HG03159 (cell line): Measurements from ENCODE around the gene ZNF354B.
"Not testable (repeated sequence)": the region's sequence is repeated elsewhere in the genome, so short reads cannot be mapped to it uniquely, and the experiment has no call there.

Source experiments
- ATAC-seq: cut with Tn5 transposase; IDR thresholded peaks from one replicate; pipeline ENCODE4 v1.9.1; 2021; ENCODE audit warnings: mild to moderate bottlenecking, moderate library complexity; ENCODE audit not compliant: unreplicated experiment

ZNF354B gene

DNA sequence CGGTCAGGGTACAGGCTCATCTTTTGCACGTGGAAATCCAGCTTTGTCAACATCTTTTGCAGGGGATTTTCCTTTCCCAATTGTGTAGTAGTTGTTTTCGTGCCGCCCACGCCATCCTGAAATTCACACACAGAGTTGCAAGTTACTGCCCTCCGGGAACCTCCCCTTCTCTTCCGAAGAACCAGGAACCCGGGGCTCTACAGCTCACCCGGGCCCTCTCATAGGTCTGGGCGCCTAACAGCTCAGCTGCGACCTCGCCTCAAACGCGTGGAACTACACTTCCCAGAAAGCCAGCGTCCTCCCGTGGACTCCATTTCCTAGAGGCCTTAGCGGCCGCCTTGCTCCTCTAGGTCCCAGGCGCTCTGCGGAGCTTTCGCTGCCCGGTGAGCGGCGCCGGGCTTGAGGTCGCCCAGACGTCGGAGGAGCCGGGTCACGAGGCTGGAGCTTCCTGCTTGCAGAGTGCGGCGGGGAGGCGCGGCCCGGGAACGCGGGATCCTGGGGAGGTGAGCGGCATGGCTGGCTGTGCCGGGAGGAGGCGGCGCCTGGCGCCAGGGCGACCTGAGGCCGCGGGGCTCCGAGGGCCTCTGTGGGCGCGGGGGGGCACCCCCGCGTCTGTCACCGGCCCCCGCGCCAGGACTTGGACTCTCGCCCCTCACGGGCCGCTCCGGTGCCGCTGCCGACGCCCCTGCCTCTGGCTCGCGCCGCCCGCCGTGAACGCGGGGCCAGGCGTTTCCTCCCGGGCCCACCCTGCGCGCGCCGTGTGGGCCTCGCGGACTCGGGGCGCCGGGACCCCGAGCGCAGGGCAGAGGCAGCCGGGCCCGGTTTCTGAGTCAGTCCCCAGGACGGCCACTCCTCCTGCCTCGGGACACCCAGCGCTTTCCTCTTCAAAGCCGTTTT is at the start of gene ZNF354B:
Gene ZNF354B (plus strand): TSS at position 329 of the 897 bp plus-strand sequence. CDS start 1,095 bp downstream, outside the sequence.
- ATAC-seq, result peak; percentile 99

DNA sequence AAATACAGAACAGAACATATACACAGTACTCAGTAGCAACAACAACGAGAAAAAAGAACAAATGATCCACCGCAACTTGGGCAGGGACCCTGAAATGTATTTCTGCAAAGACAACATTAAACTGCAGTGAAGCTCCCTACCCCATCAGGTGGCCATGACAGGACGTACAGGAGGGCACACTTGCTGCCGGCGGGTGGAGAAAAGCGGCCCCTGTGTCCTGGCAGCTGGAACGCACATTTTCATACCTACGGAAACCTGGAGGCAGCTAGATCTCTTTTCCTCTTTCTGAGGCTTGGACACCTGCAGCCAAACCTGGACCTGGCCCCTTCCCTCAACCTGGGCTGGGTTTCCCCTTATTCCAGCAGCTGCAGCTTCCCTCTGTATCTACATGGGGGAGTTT is 42.2 kb upstream of the ZNF354B start:
- no peak for ATAC-seq

DNA sequence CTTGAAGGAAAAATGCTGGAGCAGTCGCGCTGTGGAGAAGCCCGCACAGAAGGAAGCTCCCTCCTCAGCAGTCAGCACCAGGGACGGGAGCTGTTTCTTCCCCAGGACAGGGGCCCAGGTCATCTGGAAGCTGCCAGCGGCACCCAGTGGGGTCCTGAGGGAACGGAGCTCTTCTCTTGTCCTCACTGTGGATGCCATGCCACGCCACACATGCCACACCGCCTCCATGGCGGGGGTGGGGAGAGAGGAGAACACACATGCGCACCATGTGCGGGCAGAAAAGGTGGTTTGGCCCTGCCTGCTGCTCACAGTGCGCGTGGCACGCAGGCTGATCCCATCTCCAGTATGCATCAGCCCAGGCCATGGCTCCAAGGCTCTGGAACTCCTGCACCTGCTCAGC is 41.7 kb upstream of the ZNF354B start:
- ATAC-seq, result no peak

DNA sequence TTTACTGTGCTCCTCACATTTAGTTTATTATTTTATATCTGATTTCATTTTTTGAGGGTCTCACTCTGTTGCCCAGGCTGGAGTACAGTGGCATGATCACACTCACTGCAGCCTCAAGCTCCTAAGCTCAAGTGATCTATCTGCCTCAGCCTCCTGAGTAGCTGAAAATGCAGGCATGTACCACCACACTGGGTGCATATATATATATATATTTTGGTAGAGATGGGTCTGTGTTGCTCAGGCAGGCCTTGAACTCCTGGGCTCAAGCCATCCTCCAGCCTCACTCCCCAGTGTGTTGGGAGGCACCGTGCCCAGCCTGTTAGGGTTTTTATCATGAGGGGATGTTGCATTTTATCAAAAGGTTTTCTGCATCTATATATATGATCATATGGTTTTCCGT is 39.8 kb upstream of the ZNF354B start:
- ATAC-seq, result no peak

DNA sequence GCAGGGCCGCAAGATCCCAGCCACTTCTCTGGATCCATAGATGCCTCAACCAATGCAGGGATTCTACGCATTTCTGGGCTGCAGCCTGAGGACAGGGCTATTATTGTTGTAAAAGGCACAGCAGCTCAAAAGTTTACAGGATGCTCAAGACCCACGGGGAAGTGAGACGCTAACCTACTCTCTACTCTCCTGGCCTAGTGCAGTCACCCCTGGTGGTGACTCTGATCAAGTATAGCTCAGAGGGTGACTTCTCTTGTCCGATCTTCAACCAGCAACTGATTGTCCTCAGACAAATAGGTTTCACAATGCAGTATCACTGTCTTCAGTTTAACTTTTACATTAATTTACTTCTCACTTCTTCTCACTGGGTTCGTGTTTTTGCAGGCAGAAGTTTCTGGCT is 34.3 kb upstream of the ZNF354B start:
- ATAC-seq, result no peak

DNA sequence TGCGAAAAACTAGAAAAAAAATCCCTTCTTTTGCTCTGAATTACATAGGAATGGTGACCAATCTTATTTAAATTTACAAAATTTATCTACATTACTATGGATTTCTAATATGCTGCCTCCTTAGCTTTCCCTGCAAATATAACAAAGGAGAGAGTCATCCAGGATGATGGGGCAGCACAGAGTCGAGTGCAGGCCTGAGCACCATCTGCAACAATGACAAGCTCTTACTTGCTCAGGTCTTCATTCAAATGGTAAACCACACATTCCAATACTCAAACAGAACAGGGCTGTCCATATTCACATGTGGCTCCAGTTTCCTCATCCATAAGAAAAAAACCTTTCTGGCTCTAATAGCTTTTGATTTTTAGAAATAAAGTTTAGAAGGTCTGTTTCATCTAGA is 33.5 kb upstream of the ZNF354B start:
- ATAC-seq, result no peak

DNA sequence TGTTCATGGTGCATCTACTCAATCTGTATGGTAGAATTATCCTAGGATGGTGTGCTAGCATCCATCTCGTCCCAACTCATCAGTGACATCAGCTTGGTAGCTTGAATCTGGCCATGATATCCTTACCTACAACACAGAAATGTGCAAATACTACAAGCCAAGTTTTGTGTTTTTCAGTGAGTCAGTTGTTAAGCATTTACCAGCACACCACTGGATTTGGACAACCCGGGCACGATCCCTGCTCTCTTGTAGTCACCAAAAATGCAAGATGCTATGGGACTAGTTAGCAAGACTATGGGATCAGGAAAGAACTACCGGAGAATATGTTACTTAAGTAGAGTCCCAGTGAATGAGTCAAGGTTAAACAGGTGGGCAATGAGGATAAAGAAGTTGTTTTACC is 32.1 kb upstream of the ZNF354B start:
- ATAC-seq, result no peak

DNA sequence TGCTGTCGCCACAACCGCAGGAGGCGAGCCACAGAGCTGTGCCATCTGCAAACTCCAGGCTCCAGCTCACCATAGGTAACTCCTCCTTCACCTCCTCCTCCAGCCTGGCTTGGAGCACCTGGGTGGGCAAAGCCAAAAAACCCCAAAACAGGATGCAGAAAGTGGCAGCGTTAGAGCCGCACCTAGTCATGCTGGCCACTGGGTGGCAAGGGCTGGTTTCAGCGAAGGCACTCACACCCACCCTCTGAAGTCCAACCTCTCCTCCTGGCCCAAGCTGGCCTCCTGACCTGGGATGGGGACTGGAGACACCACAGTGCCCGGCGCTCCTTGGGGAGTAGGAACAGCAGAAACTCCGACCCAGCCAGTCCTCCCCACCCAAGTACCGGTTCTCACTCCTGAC is 28.7 kb upstream of the ZNF354B start:
- ATAC-seq, result no peak

DNA sequence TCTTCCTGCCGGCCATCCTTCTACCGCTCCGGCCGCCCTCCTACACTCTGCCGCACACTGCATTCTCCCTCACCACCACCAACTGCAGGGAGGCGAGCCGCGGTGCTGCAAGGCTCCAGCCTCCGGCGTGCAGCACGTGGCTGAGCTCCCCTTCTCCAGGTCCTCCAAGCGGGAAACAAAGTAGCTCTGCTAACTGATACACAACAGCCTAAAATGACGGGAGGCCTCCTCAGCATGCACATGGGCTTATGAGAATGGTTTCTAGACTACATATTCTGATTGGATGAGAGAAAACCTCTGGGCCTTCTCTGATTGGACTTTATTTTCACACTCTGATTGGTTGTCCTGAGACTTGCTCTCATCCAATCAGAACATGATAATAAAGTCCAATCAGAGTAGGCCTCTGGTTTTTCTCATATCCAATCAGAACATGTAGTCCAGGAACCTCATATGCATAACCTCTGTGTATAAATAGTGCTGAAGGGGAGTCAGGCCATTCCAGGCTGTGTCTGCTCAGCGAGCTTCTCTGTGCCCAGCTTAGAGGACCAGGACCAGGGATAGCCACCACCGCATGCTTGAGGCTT is 27.0 kb upstream of the ZNF354B start:
- no peak for ATAC-seq

DNA sequence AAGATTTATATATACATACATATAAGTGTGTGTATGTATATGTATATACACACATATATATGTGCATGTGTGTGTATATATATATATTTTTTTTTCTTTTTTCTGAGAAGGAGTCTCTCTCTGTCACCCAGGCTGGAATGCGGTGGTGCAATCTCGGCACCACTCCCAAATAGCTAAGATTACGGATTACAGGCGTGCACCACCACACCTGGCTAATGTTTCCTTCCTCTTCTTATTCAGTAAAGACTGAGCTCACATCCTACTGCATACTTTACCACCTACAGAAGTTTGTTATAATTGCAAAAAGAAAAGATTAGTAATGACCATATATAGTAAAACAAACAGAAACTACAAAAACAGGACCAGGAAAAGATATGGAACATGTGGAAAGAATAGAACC is 23.1 kb upstream of the ZNF354B start:
- no peak for ATAC-seq

DNA sequence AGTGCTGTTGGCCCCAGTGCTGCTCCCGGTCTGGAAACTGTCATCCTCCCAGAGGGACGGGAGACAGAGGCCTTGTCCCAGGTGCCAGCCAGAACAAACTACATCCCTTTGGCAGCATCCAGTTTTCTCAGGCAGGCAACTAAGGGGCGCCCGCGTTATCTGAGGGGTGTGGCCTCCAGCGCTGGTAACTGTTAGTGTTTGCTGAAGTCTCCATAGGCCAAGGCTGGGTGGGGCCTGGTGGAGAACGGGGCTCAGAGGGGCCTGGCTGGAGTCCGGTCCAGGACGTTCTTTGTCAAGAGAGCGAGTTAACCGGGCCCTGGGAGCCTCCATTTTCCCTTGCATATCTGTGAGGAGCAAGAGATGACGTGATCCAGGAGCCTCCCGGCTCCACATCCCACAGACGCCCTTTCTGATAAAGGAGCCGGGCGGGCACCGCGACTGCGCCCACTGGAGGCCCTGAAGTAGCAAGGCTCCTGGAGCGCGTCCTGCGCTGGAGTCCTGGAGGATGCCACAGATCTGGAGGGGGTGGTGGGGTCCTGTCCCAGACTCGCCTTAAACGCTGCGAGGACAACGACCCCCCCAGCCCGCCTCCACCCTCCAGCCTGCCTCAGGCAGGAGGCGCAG is 20.9 kb upstream of the ZNF354B start:
- ATAC-seq, result not testable (repeated sequence)

DNA sequence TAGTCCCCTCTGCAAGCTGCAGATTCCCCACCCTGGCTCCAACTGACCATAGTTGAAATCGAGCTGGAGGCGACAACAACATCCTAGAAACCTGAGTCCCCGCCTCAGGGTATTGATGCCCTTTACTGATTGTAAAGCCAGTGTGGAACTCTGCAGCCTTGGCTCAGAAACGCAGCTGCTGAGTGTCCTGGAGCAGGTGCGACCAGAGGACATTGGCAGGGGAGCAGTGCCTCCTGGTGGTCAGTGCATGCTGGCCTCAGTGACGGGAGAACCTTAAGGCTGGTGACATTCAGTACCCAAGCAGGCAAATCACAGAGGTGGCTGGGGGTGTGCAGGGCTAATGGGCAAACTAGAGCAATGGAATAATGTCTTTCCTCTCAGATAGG is 20.4 kb upstream of the ZNF354B start:
- no peak for ATAC-seq

DNA sequence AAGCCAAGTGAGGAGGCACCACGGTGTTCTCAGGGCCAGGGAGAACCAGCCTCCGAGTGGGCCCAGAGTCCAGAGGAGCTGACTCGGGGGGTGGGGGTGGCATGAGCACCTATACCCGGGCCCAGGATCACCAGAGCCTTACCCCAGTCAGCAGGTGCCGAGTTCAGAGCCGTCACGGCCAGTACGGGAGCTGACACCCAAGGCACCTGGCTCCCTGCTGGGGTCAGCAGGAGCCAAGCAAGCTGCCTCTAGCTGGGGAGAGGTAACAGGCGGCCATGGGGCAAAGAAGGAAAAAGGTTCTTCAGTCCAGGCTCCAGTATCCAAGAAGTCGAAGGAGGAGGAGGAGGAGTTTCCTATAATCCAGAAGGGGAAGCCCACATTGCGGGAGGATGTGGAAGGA is 19.4 kb upstream of the ZNF354B start:
- ATAC-seq, result not testable (repeated sequence)

DNA sequence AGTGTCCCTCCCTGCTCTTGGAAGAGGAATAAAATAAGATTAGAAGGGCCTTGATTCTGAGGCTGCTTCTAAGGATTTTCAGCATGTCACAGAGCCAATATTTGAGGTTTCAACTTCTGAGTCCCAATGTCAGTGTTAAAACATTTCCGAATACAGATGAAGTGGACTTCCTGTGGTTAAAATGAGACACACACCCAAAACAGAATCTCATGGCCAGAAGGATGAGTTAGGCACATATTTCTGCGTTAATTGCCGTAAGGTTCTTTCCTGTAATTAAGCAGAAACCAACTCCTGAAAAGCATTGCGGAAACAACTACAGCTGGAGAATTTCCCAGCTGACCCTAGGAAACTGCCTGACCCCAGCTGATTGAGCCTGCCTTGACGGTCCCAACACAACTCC is 10.4 kb upstream of the ZNF354B start:
- no peak for ATAC-seq

DNA sequence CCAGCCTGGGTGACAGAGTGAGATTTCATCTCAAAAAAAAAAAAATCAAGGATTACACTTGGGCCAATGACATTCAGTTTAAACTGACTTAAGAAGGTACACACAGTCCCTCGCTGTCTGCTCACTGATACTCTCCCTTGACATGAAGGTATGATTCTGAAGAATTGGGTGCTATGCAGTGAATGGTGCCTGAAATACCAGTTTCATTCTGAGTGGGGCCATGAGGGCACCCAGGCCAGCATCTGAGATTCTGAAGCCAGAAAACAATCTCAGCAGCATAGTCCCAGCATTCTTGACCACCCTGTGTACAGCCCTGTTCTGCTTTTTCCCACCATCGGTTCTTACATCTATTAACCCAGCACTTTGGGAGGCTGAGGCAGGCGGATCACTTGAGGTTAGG is 7.8 kb upstream of the ZNF354B start:
- no peak for ATAC-seq

DNA sequence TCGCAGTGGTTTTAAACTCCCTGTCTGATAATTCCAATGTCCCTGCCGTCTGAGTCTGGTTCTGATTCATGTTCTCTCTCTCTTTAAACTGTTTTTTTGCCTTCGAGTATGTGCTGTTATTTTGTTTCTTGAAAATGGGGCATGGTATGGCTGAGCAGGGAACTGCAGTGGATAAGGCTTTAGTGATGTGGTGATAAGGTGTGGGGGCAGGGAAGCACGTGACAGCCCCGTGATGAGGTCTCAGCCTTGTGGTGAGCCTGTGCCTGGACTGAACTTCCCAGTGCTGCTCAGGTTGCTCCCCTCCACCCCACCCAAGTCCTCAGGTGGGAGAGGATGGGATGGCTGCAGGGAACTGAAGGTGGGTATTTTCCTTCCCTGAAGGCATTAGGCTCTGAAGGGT is 5.5 kb upstream of the ZNF354B start:
- no peak for ATAC-seq

DNA sequence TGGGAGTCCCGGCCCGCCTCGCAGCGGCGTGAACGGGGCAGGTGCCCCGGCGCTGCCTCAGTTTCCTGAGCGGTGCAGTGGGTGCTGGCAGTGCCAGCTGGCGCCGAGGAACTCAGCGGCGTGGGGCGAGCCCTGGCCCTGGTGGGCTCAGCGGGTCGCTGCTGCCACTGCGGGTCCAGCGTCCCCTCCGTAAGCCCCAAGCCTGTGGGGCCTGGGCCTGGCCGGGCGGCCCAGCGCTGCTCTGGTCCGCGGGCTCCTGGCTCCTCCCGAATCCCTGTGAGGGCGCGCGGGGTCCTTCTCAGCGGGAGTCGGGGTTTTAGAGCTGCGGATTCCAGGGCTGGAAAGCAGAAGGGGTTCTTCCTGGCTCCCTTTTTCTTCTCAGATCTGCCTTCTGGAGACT is 862 bp downstream of the ZNF354B start:
- not testable (repeated sequence) for ATAC-seq

DNA sequence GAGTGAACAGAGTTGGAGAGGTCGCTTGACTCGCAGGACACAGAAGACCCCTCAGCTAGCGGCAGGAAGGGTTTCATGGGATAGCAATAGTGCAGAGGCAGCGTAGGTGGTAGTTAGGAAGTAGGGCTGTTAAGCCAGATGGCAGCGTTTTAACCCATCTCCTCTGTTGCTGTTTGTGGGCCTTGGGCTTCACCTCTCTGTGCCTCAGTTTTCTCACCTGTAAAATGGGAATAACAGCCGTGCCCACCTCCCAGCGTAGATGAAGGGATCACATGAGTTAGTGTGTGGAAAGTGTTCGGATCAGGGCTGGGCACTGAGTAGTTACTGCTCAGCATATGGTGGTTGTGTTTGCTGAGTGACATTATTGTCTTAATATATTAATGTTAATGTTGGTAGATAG is 1.9 kb downstream of the ZNF354B start:
- ATAC-seq, result no peak

DNA sequence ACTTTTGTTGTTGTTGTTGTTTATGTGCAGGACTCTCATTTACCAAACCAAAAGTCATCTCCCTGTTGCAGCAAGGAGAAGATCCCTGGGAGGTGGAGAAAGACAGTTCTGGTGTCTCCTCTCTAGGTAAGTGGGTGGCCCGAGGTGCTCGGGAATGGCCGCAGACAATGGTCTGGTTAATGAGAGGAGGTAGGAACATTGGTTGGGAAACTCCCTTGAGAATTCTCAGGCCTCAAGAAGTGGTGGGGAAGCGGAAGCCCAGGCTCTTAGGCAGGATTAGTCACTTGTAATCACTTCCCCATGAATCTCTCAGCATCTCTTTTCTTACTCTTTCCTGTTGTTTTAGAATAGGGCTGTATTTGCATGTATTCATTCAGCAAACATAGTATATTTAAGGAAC is 7.2 kb downstream of the ZNF354B start:
- ATAC-seq, result no peak

DNA sequence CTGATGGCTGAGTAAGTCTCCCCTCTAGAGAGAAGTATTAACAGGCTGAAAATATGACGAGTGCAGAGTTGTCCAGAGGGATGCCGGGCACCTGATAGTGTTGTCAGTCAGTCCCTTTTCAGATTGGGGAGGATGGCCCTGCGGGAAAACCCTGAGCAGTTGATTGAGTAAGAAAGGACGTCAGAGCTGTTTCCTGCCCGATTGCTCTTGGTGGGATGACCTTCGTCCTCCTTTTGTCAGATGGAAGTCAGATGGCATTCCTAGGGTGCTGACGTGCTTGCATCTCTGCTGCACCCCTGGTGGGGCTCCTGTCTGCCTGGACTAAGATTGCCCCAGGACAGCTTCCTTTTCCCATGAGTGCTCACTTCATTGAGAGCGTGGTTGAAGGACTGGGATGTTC is 9.8 kb downstream of the ZNF354B start:
- no peak for ATAC-seq

DNA sequence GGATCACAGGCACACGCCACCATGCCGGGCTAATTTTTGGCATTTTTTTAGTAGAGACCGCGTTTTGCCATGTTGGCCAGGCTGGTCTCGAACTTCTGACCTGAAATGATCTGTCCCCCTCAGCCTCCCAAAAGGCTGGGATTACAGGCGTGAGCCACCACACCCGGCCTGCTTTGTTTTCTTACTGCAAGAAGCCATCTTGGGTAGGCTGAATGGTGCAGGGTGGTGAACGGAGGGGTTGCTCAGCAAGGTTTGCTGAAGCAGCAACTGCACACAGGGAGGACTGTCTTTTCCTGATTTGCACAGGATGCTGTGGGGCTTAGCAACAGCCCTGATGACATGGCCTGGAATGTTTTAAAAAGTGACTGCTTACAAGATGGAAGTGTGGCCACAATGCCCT is 10.7 kb downstream of the ZNF354B start:
- ATAC-seq, result no peak

DNA sequence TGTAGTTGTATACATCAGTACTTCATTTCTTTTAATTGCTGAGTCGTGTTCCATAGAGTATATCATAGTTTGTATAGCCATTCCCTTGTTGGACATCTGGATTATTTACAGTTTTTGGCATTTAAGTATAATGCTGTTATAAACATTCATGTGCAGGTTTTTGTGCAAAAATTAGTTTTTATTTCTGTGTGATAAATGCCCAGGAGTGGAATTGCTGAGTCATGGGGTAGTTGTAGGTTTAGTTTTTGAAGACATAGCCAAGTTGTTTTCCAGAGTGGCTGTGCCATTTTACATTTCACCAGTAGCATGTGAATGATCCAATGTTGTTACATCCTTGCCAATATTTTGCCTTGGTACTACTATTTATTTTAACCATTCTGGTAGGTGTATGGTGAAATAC is 12.5 kb downstream of the ZNF354B start:
- ATAC-seq, result no peak
